Erythroblast (primary cell): Measurements from ENCODE around the gene RIMBP2.

Source experiments
- DNase-seq, 2 experiments: peaks; one replicate each; lab custom pipeline; 2025; lab: John Stamatoyannopoulos, UW
- GATA1 ChIP-seq: IDR thresholded peaks from 2 replicates; pipeline ENCODE4 v1.6.1; 2011; ENCODE audit warnings: low read depth, mild to moderate bottlenecking, control low read depth, low read length, moderate library complexity
- POLR2A ChIP-seq: IDR thresholded peaks from 2 replicates; pipeline ENCODE4 v1.6.1; 2011; ENCODE audit warnings: mild to moderate bottlenecking, low read length

Gene RIMBP2

GRCh38 chr12:130372936-130373335, 343.2 kb downstream of the RIMBP2 start:
- DNase-seq = no peak
- no peak for TF ChIP-seq POLR2A
- no peak for TF ChIP-seq GATA1

- DNase-seq = no peak
- TF ChIP-seq POLR2A = no peak
- TF ChIP-seq GATA1 = no peak
These were observed 344.8 kb downstream of the RIMBP2 start for GRCh38 chr12:130371296-130371695.

- no peak for DNase-seq
- no peak for TF ChIP-seq GATA1
- no peak for TF ChIP-seq POLR2A
These were observed 346.3 kb downstream of the RIMBP2 start for GRCh38 chr12:130369816-130370215.

GRCh38 chr12:130367523-130367922, 348.6 kb downstream of the RIMBP2 start:
- no peak for DNase-seq
- TF ChIP-seq GATA1 = no peak
- TF ChIP-seq POLR2A = no peak

- no peak for DNase-seq
- no peak for TF ChIP-seq POLR2A
- TF ChIP-seq GATA1 = no peak
These were observed 349.1 kb downstream of the RIMBP2 start for GRCh38 chr12:130367003-130367402.

- DNase-seq = no peak
- TF ChIP-seq GATA1 (no peak), POLR2A (no peak)
These were observed 349.9 kb downstream of the RIMBP2 start for GRCh38 chr12:130366159-130366558.

GRCh38 chr12:130364578-130364977, 351.5 kb downstream of the RIMBP2 start:
- no peak for DNase-seq
- TF ChIP-seq GATA1 = no peak
- TF ChIP-seq POLR2A = no peak

GRCh38 chr12:130362060-130362459, 354.0 kb downstream of the RIMBP2 start:
- TF ChIP-seq POLR2A = no peak
- no peak for DNase-seq

GRCh38 chr12:130357729-130358330, 358.3 kb downstream of the RIMBP2 start:
- no peak for DNase-seq

GRCh38 chr12:130357241-130357640, 358.9 kb downstream of the RIMBP2 start:
- no peak for DNase-seq
- TF ChIP-seq GATA1 (no peak), POLR2A (no peak)

More at GRCh38 chr12:130357729-130358330, 358.3 kb downstream of the RIMBP2 start:
- TF ChIP-seq POLR2A (no peak), GATA1 (no peak)

GRCh38 chr12:130356222-130356621, 359.9 kb downstream of the RIMBP2 start:
- TF ChIP-seq POLR2A (no peak), GATA1 (no peak)
- no peak for DNase-seq

- DNase-seq = no peak
- TF ChIP-seq POLR2A = no peak
These were observed 361.7 kb downstream of the RIMBP2 start for GRCh38 chr12:130354407-130354806.

- TF ChIP-seq GATA1 (no peak), POLR2A (no peak)
- DNase-seq = no peak
These were observed 363.0 kb downstream of the RIMBP2 start for GRCh38 chr12:130353081-130353480.

- no peak for DNase-seq
- no peak for TF ChIP-seq POLR2A
These were observed 364.8 kb downstream of the RIMBP2 start for GRCh38 chr12:130351326-130351725.

- DNase-seq = no peak
- no peak for TF ChIP-seq POLR2A
- no peak for TF ChIP-seq GATA1
These were observed 365.4 kb downstream of the RIMBP2 start for GRCh38 chr12:130350715-130351114.

GRCh38 chr12:130347588-130347987, 368.5 kb downstream of the RIMBP2 start:
- TF ChIP-seq POLR2A (no peak), GATA1 (no peak)
- DNase-seq = no peak
